ENCODE data around the gene STK35.
A peak's percentile ranks its signal among the peaks of the same experiment; 100 is the strongest.

STK35 gene

GRCh38 chr20:2135013-2135412 is 33.4 kb downstream of the STK35 start:
- DNase-seq (ENCODE audit: low read depth): no peak

- no peak for DNase-seq (ENCODE audit: low read depth)
These were observed 34.6 kb downstream of the STK35 start for GRCh38 chr20:2136275-2136674.

GRCh38 chr20:2137552-2138201 is 36.0 kb downstream of the STK35 start:
- peak; percentile 96 for DNase-seq (ENCODE audit: low read depth)

- DNase-seq (ENCODE audit: low read depth): no peak
These were observed 36.8 kb downstream of the STK35 start for GRCh38 chr20:2138396-2138795.

GRCh38 chr20:2139250-2139649 is 37.6 kb downstream of the STK35 start:
- DNase-seq (ENCODE audit: low read depth): no peak

- no peak for DNase-seq (ENCODE audit: low read depth)
These were observed 38.1 kb downstream of the STK35 start for GRCh38 chr20:2139736-2140135.

- no peak for DNase-seq (ENCODE audit: low read depth)
These were observed 38.9 kb downstream of the STK35 start for GRCh38 chr20:2140561-2140960.

- no peak for DNase-seq (ENCODE audit: low read depth)
These were observed 40.3 kb downstream of the STK35 start for GRCh38 chr20:2141600-2142575.

GRCh38 chr20:2142649-2143048 is 41.0 kb downstream of the STK35 start:
- DNase-seq (ENCODE audit: low read depth): no peak

GRCh38 chr20:2143594-2143993 is 42.0 kb downstream of the STK35 start:
- DNase-seq (ENCODE audit: low read depth): no peak

- no peak for DNase-seq (ENCODE audit: low read depth)
These were observed 43.2 kb downstream of the STK35 start for GRCh38 chr20:2144850-2145249.

- no peak for DNase-seq (ENCODE audit: low read depth)
These were observed 43.7 kb downstream of the STK35 start for GRCh38 chr20:2145376-2145775.

- DNase-seq (ENCODE audit: low read depth): no peak
These were observed 44.6 kb downstream of the STK35 start for GRCh38 chr20:2146080-2146867.

GRCh38 chr20:2149507-2149906 is 47.9 kb downstream of the STK35 start:
- no peak for DNase-seq (ENCODE audit: low read depth)

GRCh38 chr20:2150660-2151059 is 49.0 kb downstream of the STK35 start:
- no peak for DNase-seq (ENCODE audit: low read depth)

- DNase-seq (ENCODE audit: low read depth): peak; percentile 80
These were observed 50.2 kb downstream of the STK35 start for GRCh38 chr20:2151858-2152281.

GRCh38 chr20:2152317-2152716 is 50.7 kb downstream of the STK35 start:
- no peak for DNase-seq (ENCODE audit: low read depth)

GRCh38 chr20:2153326-2153725 is 51.7 kb downstream of the STK35 start:
- no peak for DNase-seq (ENCODE audit: low read depth)

- DNase-seq (ENCODE audit: low read depth): no peak
These were observed 54.6 kb downstream of the STK35 start for GRCh38 chr20:2156224-2156623.

GRCh38 chr20:2156666-2157624 is 55.3 kb downstream of the STK35 start:
- DNase-seq (ENCODE audit: low read depth): no peak

GRCh38 chr20:2162125-2162822 is 60.6 kb downstream of the STK35 start:
- DNase-seq (ENCODE audit: low read depth): no peak
